ENCODE data around the gene PCSK6. TPM values are rescaled to one million over a fixed set of nuclear protein-coding genes. Genes with fewer than 3 reads are reported as not detected.

The PCSK6 gene
- total RNA-seq, 3 donors from 2014 or later (not counting 1 experiment from before 2014, with no cell fraction given), result 1.5 to 2.4 (median 2.4) TPM

DNA sequence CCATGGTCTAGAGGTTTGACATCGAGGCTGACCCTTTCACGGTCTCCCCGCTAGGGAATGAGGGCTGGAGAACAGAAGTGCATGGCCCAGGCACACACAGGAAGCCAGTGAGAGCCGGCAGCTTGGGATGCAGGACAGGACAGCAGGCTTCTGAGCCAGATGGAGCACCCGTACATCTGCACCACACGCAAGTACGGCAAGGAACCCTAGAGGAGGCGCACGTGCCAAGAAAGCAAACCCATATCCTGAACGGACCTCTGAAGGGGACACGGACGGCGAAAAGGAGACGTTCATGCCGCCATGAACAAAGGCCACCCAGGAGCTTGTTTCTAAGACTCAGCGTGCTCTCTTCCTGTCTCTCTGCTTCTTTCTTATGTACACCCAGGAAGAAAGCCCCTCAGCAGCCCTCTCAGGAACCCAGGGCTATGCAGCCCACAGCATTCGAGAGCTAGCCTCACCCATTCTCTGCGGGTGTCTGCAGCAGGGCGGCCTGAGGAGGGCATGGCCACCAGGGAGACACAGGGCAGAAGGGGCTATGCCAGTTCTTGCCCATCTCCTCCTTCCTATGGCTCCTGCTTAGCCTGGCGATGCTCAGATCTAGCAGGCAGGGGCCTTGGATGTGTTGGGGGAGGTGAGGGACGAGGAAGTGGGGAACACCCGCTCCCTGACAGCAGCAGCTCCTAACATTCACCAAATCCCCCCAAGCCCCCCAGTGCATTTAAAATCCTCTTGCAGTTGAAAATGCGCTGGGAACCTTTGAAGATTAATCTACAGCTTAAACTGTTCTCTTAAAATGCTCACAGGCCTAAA is 81.3 kb downstream of the PCSK6 start:
- TF ChIP-seq, protein P1, sequence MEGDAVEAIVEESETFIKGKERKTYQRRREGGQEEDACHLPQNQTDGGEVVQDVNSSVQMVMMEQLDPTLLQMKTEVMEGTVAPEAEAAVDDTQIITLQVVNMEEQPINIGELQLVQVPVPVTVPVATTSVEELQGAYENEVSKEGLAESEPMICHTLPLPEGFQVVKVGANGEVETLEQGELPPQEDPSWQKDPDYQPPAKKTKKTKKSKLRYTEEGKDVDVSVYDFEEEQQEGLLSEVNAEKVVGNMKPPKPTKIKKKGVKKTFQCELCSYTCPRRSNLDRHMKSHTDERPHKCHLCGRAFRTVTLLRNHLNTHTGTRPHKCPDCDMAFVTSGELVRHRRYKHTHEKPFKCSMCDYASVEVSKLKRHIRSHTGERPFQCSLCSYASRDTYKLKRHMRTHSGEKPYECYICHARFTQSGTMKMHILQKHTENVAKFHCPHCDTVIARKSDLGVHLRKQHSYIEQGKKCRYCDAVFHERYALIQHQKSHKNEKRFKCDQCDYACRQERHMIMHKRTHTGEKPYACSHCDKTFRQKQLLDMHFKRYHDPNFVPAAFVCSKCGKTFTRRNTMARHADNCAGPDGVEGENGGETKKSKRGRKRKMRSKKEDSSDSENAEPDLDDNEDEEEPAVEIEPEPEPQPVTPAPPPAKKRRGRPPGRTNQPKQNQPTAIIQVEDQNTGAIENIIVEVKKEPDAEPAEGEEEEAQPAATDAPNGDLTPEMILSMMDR (IDR thresholded peaks at IDR 0.05), result no peak
- Mint-ChIP-seq H3K27me3 (ENCODE audit: low read depth in 2 of 2) (peaks cover under 1 to 6% of the 10 kb centered on the region in 2 donors), H3K27ac (no peak overlapping the region), H3K4me3 (no peak overlapping the region), H3K36me3 (no peaks in the 10 kb centered on the region), H3K9me3 (no peaks in the 10 kb centered on the region), H3K4me1 (no peaks in the 10 kb centered on the region)
- Histone ChIP-seq H3K9me3 (ENCODE audit: control insufficient read depth, insufficient read depth, low read length) (no peaks in the 10 kb centered on the region), H3K27ac (ENCODE audit: low read length) (no peak overlapping the region), H3K36me3 (ENCODE audit: control insufficient read depth, insufficient read depth, low read length) (no peaks in the 10 kb centered on the region), H3K27me3 (ENCODE audit: control insufficient read depth, insufficient read depth, low read length) (no peaks in the 10 kb centered on the region), H3K4me3 (ENCODE audit: low read length) (no peak overlapping the region), H3K4me1 (ENCODE audit: control insufficient read depth, insufficient read depth, low read length) (no peaks in the 10 kb centered on the region)
- DNase-seq, result no peak
- no peak for ATAC-seq
- intact Hi-C loops (cut with micrococcal nuclease), result no loop called here
- WGBS (ENCODE audit: insufficient coverage), result 91% methylated on average over 21 of the region's 23 CpGs

DNA sequence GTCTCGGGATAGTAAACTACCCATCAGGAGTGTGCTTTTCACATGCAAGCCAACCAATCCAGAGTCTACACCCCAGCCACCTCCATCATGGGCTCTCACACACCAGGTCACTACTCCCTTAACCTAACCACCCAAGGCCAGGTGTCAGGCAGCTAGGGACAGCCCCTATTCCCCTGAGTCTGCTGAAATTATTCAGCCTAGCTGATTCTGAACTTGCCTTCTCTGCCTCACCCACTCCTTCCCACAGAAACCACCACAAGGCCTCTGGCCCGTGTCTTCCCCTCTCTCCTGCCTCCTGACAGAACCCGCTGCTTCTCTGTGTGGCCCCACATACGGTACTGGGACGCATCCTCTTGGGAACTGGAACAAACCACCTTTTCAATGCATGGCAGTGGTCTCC is 82.1 kb downstream of the PCSK6 start:
- no peak overlapping the region for H3K27ac ChIP-seq (ENCODE audit: low read length)
- 23% methylated on average over 5 of the region's 5 CpGs for WGBS (ENCODE audit: insufficient coverage)
- Mint-ChIP-seq H3K9me3 (no peaks in the 10 kb centered on the region), H3K27me3 (ENCODE audit: low read depth in 2 of 2) (peaks cover 0 to 6% of the 10 kb centered on the region in 2 donors), H3K27ac (no peak overlapping the region), H3K4me3 (no peak overlapping the region), H3K36me3 (no peaks in the 10 kb centered on the region), H3K4me1 (no peaks in the 10 kb centered on the region)
- TF ChIP-seq, protein P1 (IDR thresholded peaks at IDR 0.05), result no peak
- intact Hi-C loops (cut with micrococcal nuclease), result no loop called here
- H3K4me1 ChIP-seq (ENCODE audit: control insufficient read depth, insufficient read depth, low read length), result no peaks in the 10 kb centered on the region
- no peak overlapping the region for H3K4me3 ChIP-seq (ENCODE audit: low read length)
- H3K9me3 ChIP-seq (ENCODE audit: control insufficient read depth, insufficient read depth, low read length), result no peaks in the 10 kb centered on the region
- H3K27me3 ChIP-seq (ENCODE audit: control insufficient read depth, insufficient read depth, low read length), result no peaks in the 10 kb centered on the region
- DNase-seq (no peak), ATAC-seq (no peak)
- no peaks in the 10 kb centered on the region for H3K36me3 ChIP-seq (ENCODE audit: control insufficient read depth, insufficient read depth, low read length)

DNA sequence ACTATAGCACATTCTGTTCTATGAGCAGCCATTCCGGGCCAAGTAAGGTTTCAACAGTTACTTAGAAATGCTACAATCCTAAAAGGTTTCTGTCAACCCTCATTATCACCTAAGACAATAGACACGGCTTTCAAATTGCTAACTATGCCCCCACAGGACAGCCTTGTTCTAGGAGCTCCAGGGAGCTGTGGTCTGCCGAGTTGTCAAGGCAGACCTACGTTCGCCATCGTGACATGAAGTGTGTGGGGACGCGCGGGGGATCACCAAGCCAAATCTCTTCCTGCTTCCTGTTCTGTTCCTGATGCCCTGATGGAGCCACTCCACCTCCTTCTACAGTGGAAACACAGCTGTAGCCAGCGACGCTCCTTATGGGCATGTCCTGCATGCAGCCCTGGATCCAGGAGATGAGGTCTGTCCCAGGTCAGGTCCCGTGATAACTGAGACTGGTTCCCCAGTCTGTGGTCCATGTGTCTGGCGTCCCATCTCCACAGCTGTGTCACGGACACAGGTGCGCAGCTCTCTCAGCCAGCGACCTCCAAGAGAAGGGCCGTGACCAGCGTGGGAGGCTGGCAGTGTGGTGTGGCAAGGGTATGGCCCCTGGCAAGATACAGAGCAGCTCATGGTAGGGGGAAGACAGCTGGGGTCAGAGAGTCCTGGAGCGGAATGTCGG is 82.8 kb downstream of the PCSK6 start:
- no peak for ATAC-seq
- Histone ChIP-seq H3K36me3 (ENCODE audit: control insufficient read depth, insufficient read depth, low read length) (no peaks in the 10 kb centered on the region), H3K27me3 (ENCODE audit: control insufficient read depth, insufficient read depth, low read length) (no peaks in the 10 kb centered on the region), H3K4me1 (ENCODE audit: control insufficient read depth, insufficient read depth, low read length) (no peaks in the 10 kb centered on the region), H3K4me3 (ENCODE audit: low read length) (no peak overlapping the region), H3K9me3 (ENCODE audit: control insufficient read depth, insufficient read depth, low read length) (no peaks in the 10 kb centered on the region), H3K27ac (ENCODE audit: low read length) (no peak overlapping the region)
- no peak for DNase-seq
- H3K9me3 Mint-ChIP-seq, result no peaks in the 10 kb centered on the region
- H3K4me1 Mint-ChIP-seq, result no peaks in the 10 kb centered on the region
- TF ChIP-seq, protein P1 (IDR thresholded peaks at IDR 0.05), result no peak
- 76% methylated on average over 20 of the region's 20 CpGs for WGBS (ENCODE audit: insufficient coverage)
- peaks cover 0 to 6% of the 10 kb centered on the region in 2 donors for H3K27me3 Mint-ChIP-seq (ENCODE audit: low read depth in 2 of 2)
- intact Hi-C loops (cut with micrococcal nuclease), result no loop called here
- H3K27ac Mint-ChIP-seq, result no peak overlapping the region
- H3K36me3 Mint-ChIP-seq, result no peaks in the 10 kb centered on the region
- no peak overlapping the region for H3K4me3 Mint-ChIP-seq
